Small intestine (tissue), 7 donors: ENCODE measurements around the gene HACE1. TPM values are rescaled to one million over a fixed set of nuclear protein-coding genes. Genes with fewer than 3 reads are reported as not detected.

Source experiments
- DNase-seq, 2 donors: peaks; one replicate each; pipeline versions ENCODE4 v3.0.0 to v3.0.0-alpha.2; 2013
- FAIRE-seq: peaks from 2 replicates; lab custom pipeline; 2012; peaks lifted over from hg19 to GRCh38; lab: Jason Lieb, UNC
- H3K27ac ChIP-seq, 3 donors: one replicate each; pipeline ENCODE4 v1.5.1; 2013; ENCODE audit warnings: low read length in 2 of 3, mild to moderate bottlenecking in 2 of 3, control low read depth in 1 of 3, inconsistent platforms in 1 of 3, low read depth in 1 of 3, moderate library complexity in 1 of 3
- H3K27me3 ChIP-seq, 3 donors: one replicate each; pipeline ENCODE4 v1.6.1; 2013; ENCODE audit warnings: low read length in 3 of 3, inconsistent platforms in 1 of 3; ENCODE audit not compliant: control insufficient read depth in 3 of 3, insufficient read depth in 3 of 3
- H3K36me3 ChIP-seq, 3 donors: one replicate each; pipeline ENCODE4 v1.6.1; 2013; ENCODE audit warnings: low read length in 3 of 3, inconsistent platforms in 1 of 3, low read depth in 1 of 3, mild to moderate bottlenecking in 1 of 3, moderate library complexity in 1 of 3; ENCODE audit not compliant: control insufficient read depth in 3 of 3, insufficient read depth in 2 of 3
- H3K4me1 ChIP-seq, 3 donors: one replicate each; pipeline ENCODE4 v1.6.1; 2013; ENCODE audit warnings: low read length in 2 of 3, inconsistent platforms in 1 of 3, low read depth in 1 of 3, mild to moderate bottlenecking in 1 of 3, moderate library complexity in 1 of 3; ENCODE audit not compliant: control insufficient read depth in 3 of 3, insufficient read depth in 2 of 3
- H3K4me3 ChIP-seq, 3 donors: one replicate each; pipeline ENCODE4 v1.5.1; 2013; ENCODE audit warnings: low read length in 3 of 3, control low read depth in 1 of 3, inconsistent platforms in 1 of 3, low read depth in 1 of 3, mild to moderate bottlenecking in 1 of 3, moderate library complexity in 1 of 3
- H3K9me3 ChIP-seq, 2 donors: one replicate each; pipeline ENCODE4 v1.6.1; 2013; ENCODE audit warnings: low read depth in 1 of 2, low read length in 1 of 2; ENCODE audit not compliant: control insufficient read depth in 2 of 2, insufficient read depth in 1 of 2
- WGBS, 3 donors: extraction: QIAGEN DNeasy Blood & Tissue Kit; methylation state at CpG; one replicate each; pipeline ENCODE4 v1.1.7; 2013; 5-methylcytosine and 5-hydroxymethylcytosine counted together
- polyA plus RNA-seq, 4 donors: library from polyadenylated mRNA; stranded (reverse) in 3 of 4; unstranded in 1 of 4; fragments of 200-250 nt in 3 of 4; fragments of 120-200 nt in 1 of 4; gene quantifications; one replicate each; pipeline versions ENCODE4 v1.2.1 to v1.2.3, GENCODE V29; 2013
- donor health status: healthy with polysubstance abuse.
- donor health status: control.
- donor health status: control.
- donor health status: Bipolar disorder and iron deficiency.
- donor health status: healthy.

Gene HACE1
- polyA plus RNA-seq, 4 donors, result 4.0 to 9.4 (median 6.2) TPM

DNA sequence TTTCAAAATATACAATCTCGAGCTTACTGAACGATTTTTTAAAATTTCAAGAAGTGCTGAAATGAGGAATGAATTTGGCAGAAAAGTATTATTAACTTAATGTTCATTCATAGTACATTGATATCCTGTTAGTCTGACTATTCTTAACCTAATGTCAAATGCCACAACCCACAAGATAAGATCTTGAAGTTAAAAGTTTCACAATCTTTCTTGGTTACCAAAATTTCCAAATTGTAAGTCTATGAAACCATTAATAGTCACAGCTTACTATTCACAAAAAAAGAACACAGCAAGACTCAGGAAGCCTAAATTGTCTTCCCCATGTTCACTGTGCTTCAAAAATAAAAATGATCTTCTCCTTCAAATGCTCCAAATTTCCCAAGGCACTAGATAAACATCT is 71.3 kb downstream of the HACE1 start:
- H3K27me3 ChIP-seq, result no peaks in the 10 kb centered on the region
- no peaks in the 10 kb centered on the region for H3K4me1 ChIP-seq
- no peak overlapping the region for H3K27ac ChIP-seq
- peaks cover 0 to 3% (median 1%) of the 10 kb centered on the region in 3 donors for H3K36me3 ChIP-seq
- no peaks in the 10 kb centered on the region for H3K9me3 ChIP-seq
- no peak for FAIRE-seq
- peak in 1 of 2 donors; percentile 9 for DNase-seq
- WGBS, 3 donors, result 72 to 86% (median 80%) methylated on average over 2 of the region's 2 CpGs
- H3K4me3 ChIP-seq, result no peak overlapping the region

GRCh38 chr6:104787305-104787704 is 72.4 kb downstream of the HACE1 start:
- DNase-seq (no peak), FAIRE-seq (no peak)
- WGBS, 3 donors, result 89 to 95% (median 93%) methylated on average over 2 of the region's 2 CpGs
- H3K36me3 ChIP-seq, result peaks cover 0 to 2% (median 0%) of the 10 kb centered on the region in 3 donors
- H3K27me3 ChIP-seq, result no peaks in the 10 kb centered on the region
- no peak overlapping the region for H3K4me3 ChIP-seq
- H3K4me1 ChIP-seq, result no peaks in the 10 kb centered on the region
- no peak overlapping the region for H3K27ac ChIP-seq
- no peaks in the 10 kb centered on the region for H3K9me3 ChIP-seq

GRCh38 chr6:104784884-104785283 is 74.8 kb downstream of the HACE1 start:
- FAIRE-seq, result no peak
- H3K4me3 ChIP-seq, result no peak overlapping the region
- no peaks in the 10 kb centered on the region for H3K27me3 ChIP-seq
- H3K36me3 ChIP-seq, result peaks cover 0 to 4% (median 0%) of the 10 kb centered on the region in 3 donors
- H3K9me3 ChIP-seq, result no peaks in the 10 kb centered on the region
- DNase-seq, result no peak
- no peak overlapping the region for H3K27ac ChIP-seq
- 62 to 94% (median 88%) methylated on average over 2 of the region's 2 CpGs for WGBS, 3 donors
- no peaks in the 10 kb centered on the region for H3K4me1 ChIP-seq

- FAIRE-seq, result peak; percentile 72
Measured at GRCh38 chr6:104771258-104771832, 88.4 kb downstream of the HACE1 start.

DNA sequence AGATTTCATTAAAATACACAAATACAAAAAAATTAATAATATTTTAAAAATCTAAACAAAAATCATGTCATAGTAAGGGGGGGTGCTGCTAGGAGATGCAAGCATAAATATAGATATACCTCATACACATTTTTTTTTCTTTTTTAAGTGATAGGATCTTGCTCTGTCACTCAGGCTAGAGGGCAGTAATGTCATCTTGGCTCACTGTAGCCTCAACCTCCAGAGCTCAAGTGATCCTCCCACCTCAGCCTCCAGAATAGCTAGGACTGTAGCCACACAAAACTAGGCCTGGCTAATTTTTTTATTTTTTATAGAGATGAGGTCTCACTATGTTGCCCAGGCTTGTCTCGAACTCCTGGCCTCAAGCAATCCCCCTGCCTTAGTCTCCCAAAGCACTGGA is 90.8 kb downstream of the HACE1 start:
- peak; percentile 36 for FAIRE-seq
- H3K27me3 ChIP-seq, result no peaks in the 10 kb centered on the region
- 95 to 100% (median 96%) methylated on average over 1 of the region's 1 CpG for WGBS, 3 donors

More at GRCh38 chr6:104771258-104771832, 88.4 kb downstream of the HACE1 start:
- Histone ChIP-seq H3K4me3 (no peak overlapping the region), H3K4me1 (no peaks in the 10 kb centered on the region), H3K36me3 (peaks cover 0 to 8% (median 0%) of the 10 kb centered on the region in 3 donors), H3K27me3 (no peaks in the 10 kb centered on the region), H3K27ac (no peak overlapping the region), H3K9me3 (no peaks in the 10 kb centered on the region)
- peak; percentile 23 to 29 for DNase-seq
- WGBS, 3 donors, result 64 to 88% (median 67%) methylated on average over 2 of the region's 2 CpGs

GRCh38 chr6:104766595-104766994 is 93.1 kb downstream of the HACE1 start:
- no peak for FAIRE-seq
- WGBS, 3 donors, result 94 to 96% (median 95%) methylated on average over 4 of the region's 4 CpGs
- Histone ChIP-seq H3K9me3 (no peaks in the 10 kb centered on the region), H3K27me3 (no peaks in the 10 kb centered on the region), H3K27ac (no peak overlapping the region), H3K36me3 (peaks cover 0 to 7% (median 2%) of the 10 kb centered on the region in 3 donors), H3K4me1 (no peaks in the 10 kb centered on the region), H3K4me3 (no peak overlapping the region)
- DNase-seq, result no peak

More for the DNA sequence above, 90.8 kb downstream of the HACE1 start:
- H3K36me3 ChIP-seq, result peaks cover 0 to 5% (median 2%) of the 10 kb centered on the region in 3 donors
- H3K4me1 ChIP-seq, result no peaks in the 10 kb centered on the region
- DNase-seq, result no peak
- H3K4me3 ChIP-seq, result no peak overlapping the region
- H3K9me3 ChIP-seq, result no peaks in the 10 kb centered on the region
- H3K27ac ChIP-seq, result no peak overlapping the region

GRCh38 chr6:104754788-104755409 is 104.8 kb downstream of the HACE1 start:
- DNase-seq, result no peak
- H3K27ac ChIP-seq, result no peak overlapping the region
- no peaks in the 10 kb centered on the region for H3K27me3 ChIP-seq
- no peak overlapping the region for H3K4me3 ChIP-seq
- peaks cover 0 to 18% of the 10 kb centered on the region in 2 donors for H3K9me3 ChIP-seq
- WGBS, 3 donors, result 79 to 100% (median 98%) methylated on average over 1 of the region's 1 CpG
- H3K36me3 ChIP-seq, result peaks cover 0 to 15% (median 0%) of the 10 kb centered on the region in 3 donors
- no peak for FAIRE-seq
- no peaks in the 10 kb centered on the region for H3K4me1 ChIP-seq

DNA sequence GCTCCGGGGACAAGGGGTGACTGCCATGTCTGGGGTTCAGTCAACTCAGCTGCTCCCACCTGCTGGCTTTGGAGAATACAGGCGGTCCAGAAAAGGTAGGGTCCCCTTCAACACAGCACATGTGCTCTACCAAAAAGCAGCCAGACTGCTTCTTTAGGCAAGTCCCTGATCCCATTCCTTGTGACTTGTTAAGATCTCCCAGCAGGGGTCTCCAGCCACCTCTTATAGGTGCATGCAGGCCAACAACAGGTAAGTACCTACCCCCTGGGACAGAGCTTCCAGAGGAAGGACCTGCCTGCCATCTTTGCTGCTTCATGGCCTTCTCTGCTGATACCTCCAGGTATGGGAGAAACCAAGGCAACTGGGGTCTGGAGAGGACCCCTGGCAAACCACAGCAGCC is 106.5 kb downstream of the HACE1 start:
- DNase-seq, result no peak
- Histone ChIP-seq H3K27me3 (no peaks in the 10 kb centered on the region), H3K27ac (no peak overlapping the region), H3K4me3 (no peak overlapping the region), H3K36me3 (peaks cover 0 to 15% (median 0%) of the 10 kb centered on the region in 3 donors), H3K4me1 (no peaks in the 10 kb centered on the region), H3K9me3 (peaks cover 0 to 18% of the 10 kb centered on the region in 2 donors)
- 93 to 100% (median 97%) methylated on average over 2 of the region's 2 CpGs for WGBS, 3 donors
- no peak for FAIRE-seq
